Cardiac muscle cell (in vitro differentiated cells and primary cell): ENCODE data around the gene SHISA2. TPM values are rescaled to one million over a fixed set of nuclear protein-coding genes. Genes with fewer than 3 reads are reported as not detected.

Source experiments
- DNase-seq, 2 donors: peaks; one replicate each; pipeline versions ENCODE4 v3.0.0 to v3.0.0-alpha.2; 2010 to 2017; ENCODE audit warnings: low read depth in 1 of 2, low spot score in 1 of 2
- H3K27ac ChIP-seq: fragments of 200-600 bp; sonication (generic); 2 replicates; pipeline ENCODE4 v1.5.1; 2016
- H3K27me3 ChIP-seq: fragments of 200-600 bp; sonication (generic); 2 replicates; pipeline ENCODE4 v1.6.0; 2016; ENCODE audit warnings: control low read depth
- H3K36me3 ChIP-seq: fragments of 200-600 bp; sonication (generic); 2 replicates; pipeline ENCODE4 v1.5.1; 2016; ENCODE audit warnings: control low read depth
- H3K4me1 ChIP-seq: fragments of 200-600 bp; sonication (generic); 2 replicates; pipeline ENCODE4 v1.8.1; 2017; ENCODE audit warnings: low read depth, mild to moderate bottlenecking, mixed run types
- H3K4me3 ChIP-seq: fragments of 200-600 bp; sonication (generic); 2 replicates; pipeline ENCODE4 v1.5.1; 2016; ENCODE audit warnings: mild to moderate bottlenecking
- H3K9me3 ChIP-seq: fragments of 200-600 bp; sonication (generic); 2 replicates; pipeline ENCODE4 v1.5.1; 2017; ENCODE audit warnings: low read depth, mild to moderate bottlenecking, control low read depth
- CTCF ChIP-seq: IDR thresholded peaks from 2 replicates; pipeline ENCODE4 v1.5.1; 2012; ENCODE audit warnings: low read depth, mild to moderate bottlenecking, low read length
- polyA plus RNA-seq: library from polyadenylated mRNA; unstranded; fragments of >200 nt; fragmentation: Nextera tagmentation; extraction: Ambion mirVana; gene quantifications from 2 replicates; pipeline ENCODE4 v1.2.1, GENCODE V29; 2016
- total RNA-seq: library from RNA; depleted of rRNA; stranded (reverse); fragments of >200 nt; gene quantifications from 2 replicates; pipeline ENCODE4 v1.2.3, GENCODE V29; 2016

The SHISA2 gene
- total and polyA plus RNA-seq, 2 experiments from 2014 or later, result 11.8 to 26.1 TPM

- no peak overlapping the region for H3K4me3 ChIP-seq
- no peaks in the 10 kb centered on the region for H3K27me3 ChIP-seq
- TF ChIP-seq CTCF, result no peak
- H3K4me1 ChIP-seq, result peaks cover 7% of the 10 kb centered on the region
- no peaks in the 10 kb centered on the region for H3K9me3 ChIP-seq
- H3K36me3 ChIP-seq, result no peaks in the 10 kb centered on the region
- no peak overlapping the region for H3K27ac ChIP-seq
- DNase-seq, result peak in 1 of 2 donors; percentile 73
Observed at GRCh38 chr13:26061947-26062346, 10.1 kb upstream of the SHISA2 start.

GRCh38 chr13:26061256-26061655 is 9.4 kb upstream of the SHISA2 start:
- H3K4me3 ChIP-seq, result no peak overlapping the region
- H3K9me3 ChIP-seq, result no peaks in the 10 kb centered on the region
- no peak for DNase-seq
- no peaks in the 10 kb centered on the region for H3K36me3 ChIP-seq
- no peak overlapping the region for H3K27ac ChIP-seq
- no peak for TF ChIP-seq CTCF
- H3K27me3 ChIP-seq, result no peaks in the 10 kb centered on the region
- H3K4me1 ChIP-seq, result peaks cover 7% of the 10 kb centered on the region

- DNase-seq, result no peak
- no peaks in the 10 kb centered on the region for H3K27me3 ChIP-seq
- no peak overlapping the region for H3K27ac ChIP-seq
- no peaks in the 10 kb centered on the region for H3K9me3 ChIP-seq
- H3K4me3 ChIP-seq, result no peak overlapping the region
- TF ChIP-seq CTCF, result no peak
- H3K36me3 ChIP-seq, result no peaks in the 10 kb centered on the region
- peaks cover 7% of the 10 kb centered on the region for H3K4me1 ChIP-seq
Observed at GRCh38 chr13:26060357-26060756, 8.5 kb upstream of the SHISA2 start.

- H3K4me3 ChIP-seq, result no peak overlapping the region
- H3K36me3 ChIP-seq, result no peaks in the 10 kb centered on the region
- no peak overlapping the region for H3K27ac ChIP-seq
- TF ChIP-seq CTCF, result no peak
- H3K9me3 ChIP-seq, result no peaks in the 10 kb centered on the region
- no peak for DNase-seq
- H3K27me3 ChIP-seq, result no peaks in the 10 kb centered on the region
- peaks cover 7% of the 10 kb centered on the region for H3K4me1 ChIP-seq
Observed at GRCh38 chr13:26058704-26059103, 6.9 kb upstream of the SHISA2 start.

- no peaks in the 10 kb centered on the region for H3K27me3 ChIP-seq
- no peak overlapping the region for H3K27ac ChIP-seq
- no peaks in the 10 kb centered on the region for H3K9me3 ChIP-seq
- no peaks in the 10 kb centered on the region for H3K36me3 ChIP-seq
- TF ChIP-seq CTCF, result no peak
- H3K4me3 ChIP-seq, result no peak overlapping the region
- no peak for DNase-seq
- H3K4me1 ChIP-seq, result no peaks in the 10 kb centered on the region
Observed at GRCh38 chr13:26054896-26055295, 3.1 kb upstream of the SHISA2 start.
